Spinal cord (tissue), 10 donors: Measurements from ENCODE around the gene CDH1. TPM values are rescaled to one million over a fixed set of nuclear protein-coding genes. Genes with fewer than 3 reads are reported as not detected.

ENCODE experiments used
- DNase-seq, 6 donors: peaks; one replicate each; pipeline versions ENCODE4 v3.0.0 to v3.0.0-alpha.2; 2013 to 2015; ENCODE audit warnings: low spot score in 6 of 6, low read depth in 4 of 6
- H3K27ac ChIP-seq: one replicate; pipeline ENCODE4 v1.5.1; 2013; ENCODE audit warnings: low read depth, low read length, control low read depth
- H3K27me3 ChIP-seq: one replicate; pipeline ENCODE4 v1.6.1; 2013; ENCODE audit warnings: low read length; ENCODE audit not compliant: control insufficient read depth, insufficient read depth
- H3K36me3 ChIP-seq: one replicate; pipeline ENCODE4 v1.6.1; 2013; ENCODE audit warnings: low read length; ENCODE audit not compliant: control insufficient read depth, insufficient read depth
- H3K4me1 ChIP-seq: one replicate; pipeline ENCODE4 v1.6.1; 2013; ENCODE audit warnings: low read length; ENCODE audit not compliant: control insufficient read depth, insufficient read depth
- H3K4me3 ChIP-seq: one replicate; pipeline ENCODE4 v1.5.1; 2013; ENCODE audit warnings: low read depth, low read length, control low read depth
- H3K9me3 ChIP-seq: one replicate; pipeline ENCODE4 v1.6.1; 2013; ENCODE audit warnings: low read length; ENCODE audit not compliant: control insufficient read depth, insufficient read depth
- WGBS: methylation state at CpG from one replicate; pipeline ENCODE4 v1.1.5; 2013; ENCODE audit warnings: missing lambda C conversion rate; ENCODE audit not compliant: insufficient coverage; 5-methylcytosine and 5-hydroxymethylcytosine counted together
- polyA plus RNA-seq, 2 donors: library from polyadenylated mRNA; unstranded; fragments of 120-200 nt; gene quantifications; one replicate each; pipeline ENCODE4 v1.2.1, GENCODE V29; 2013; ENCODE audit not compliant: insufficient read length in 2 of 2
- total RNA-seq, 2 donors: library from RNA; depleted of rRNA in 1 of 2; stranded (reverse); fragments of 120-200 nt in 1 of 2; fragments of >200 nt in 1 of 2; gene quantifications; one replicate each; pipeline versions ENCODE4 v1.2.3 to v1.2.4, GENCODE V29; 2013 to 2014
- donor health status: healthy.

CDH1 gene
- total and polyA plus RNA-seq, 4 donors, result 23.6 to 45.4 (median 31.9) TPM

GRCh38 chr16:68768771-68769170, 31.7 kb downstream of the CDH1 start:
- Histone ChIP-seq H3K27me3 (no peaks in the 10 kb centered on the region), H3K27ac (no peak overlapping the region)
- 86% methylated on average over 1 of the region's 2 CpGs for WGBS

GRCh38 chr16:68770671-68771070, 33.6 kb downstream of the CDH1 start:
- Histone ChIP-seq H3K27ac (no peak overlapping the region), H3K4me1 (no peaks in the 10 kb centered on the region), H3K9me3 (no peaks in the 10 kb centered on the region), H3K4me3 (no peak overlapping the region), H3K36me3 (no peaks in the 10 kb centered on the region), H3K27me3 (no peaks in the 10 kb centered on the region)
- 85% methylated on average over 8 of the region's 8 CpGs for WGBS
- DNase-seq, result no peak

More at GRCh38 chr16:68768771-68769170, 31.7 kb downstream of the CDH1 start:
- Histone ChIP-seq H3K4me1 (peaks cover 2% of the 10 kb centered on the region), H3K9me3 (no peaks in the 10 kb centered on the region), H3K36me3 (no peaks in the 10 kb centered on the region), H3K4me3 (no peak overlapping the region)
- no peak for DNase-seq

- Histone ChIP-seq H3K36me3 (no peaks in the 10 kb centered on the region), H3K27ac (no peak overlapping the region), H3K4me1 (no peaks in the 10 kb centered on the region), H3K4me3 (no peak overlapping the region), H3K9me3 (no peaks in the 10 kb centered on the region), H3K27me3 (no peaks in the 10 kb centered on the region)
- DNase-seq, result no peak
- 86% methylated on average over 8 of the region's 11 CpGs for WGBS
Observed at GRCh38 chr16:68772030-68772681, 35.1 kb downstream of the CDH1 start.

GRCh38 chr16:68772871-68773270, 35.8 kb downstream of the CDH1 start:
- no peaks in the 10 kb centered on the region for H3K4me1 ChIP-seq
- no peaks in the 10 kb centered on the region for H3K36me3 ChIP-seq
- no CpG with 5 or more reads among the region's 2 CpGs for WGBS
- no peaks in the 10 kb centered on the region for H3K27me3 ChIP-seq
- no peak overlapping the region for H3K4me3 ChIP-seq
- no peaks in the 10 kb centered on the region for H3K9me3 ChIP-seq
- H3K27ac ChIP-seq, result no peak overlapping the region
- no peak for DNase-seq

- Histone ChIP-seq H3K4me1 (peaks cover 20% of the 10 kb centered on the region), H3K4me3 (no peak overlapping the region), H3K27me3 (no peaks in the 10 kb centered on the region), H3K36me3 (no peaks in the 10 kb centered on the region), H3K27ac (no peak overlapping the region), H3K9me3 (no peaks in the 10 kb centered on the region)
- DNase-seq, result no peak
- 96% methylated on average over 3 of the region's 7 CpGs for WGBS
Observed at GRCh38 chr16:68774982-68775634, 38.0 kb downstream of the CDH1 start.

- no peak for DNase-seq
- Histone ChIP-seq H3K36me3 (no peaks in the 10 kb centered on the region), H3K4me1 (peaks cover 38% of the 10 kb centered on the region), H3K4me3 (no peak overlapping the region), H3K9me3 (no peaks in the 10 kb centered on the region), H3K27me3 (no peaks in the 10 kb centered on the region), H3K27ac (no peak overlapping the region)
- WGBS, result 61% methylated on average over 2 of the region's 6 CpGs
Observed at GRCh38 chr16:68776821-68777485, 39.9 kb downstream of the CDH1 start.

- H3K9me3 ChIP-seq, result no peaks in the 10 kb centered on the region
- H3K4me1 ChIP-seq, result peaks cover 46% of the 10 kb centered on the region
- no peaks in the 10 kb centered on the region for H3K36me3 ChIP-seq
- no peak overlapping the region for H3K4me3 ChIP-seq
- peak overlapping the region; percentile 55 for H3K27ac ChIP-seq
- DNase-seq, result peak in 1 of 6 donors; percentile 65
- no peaks in the 10 kb centered on the region for H3K27me3 ChIP-seq
- 42% methylated on average over 6 of the region's 6 CpGs for WGBS
Observed at GRCh38 chr16:68778551-68779231, 41.6 kb downstream of the CDH1 start.

- H3K27ac ChIP-seq, result peak overlapping the region; percentile 54
- DNase-seq, result peak in 1 of 6 donors; percentile 28
- no peak overlapping the region for H3K4me3 ChIP-seq
- 46% methylated on average over 4 of the region's 4 CpGs for WGBS
- H3K9me3 ChIP-seq, result no peaks in the 10 kb centered on the region
- no peaks in the 10 kb centered on the region for H3K36me3 ChIP-seq
- H3K4me1 ChIP-seq, result peaks cover 46% of the 10 kb centered on the region
- H3K27me3 ChIP-seq, result no peaks in the 10 kb centered on the region
Observed at GRCh38 chr16:68779891-68780290, 42.8 kb downstream of the CDH1 start.

- Histone ChIP-seq H3K27me3 (no peaks in the 10 kb centered on the region), H3K9me3 (no peaks in the 10 kb centered on the region), H3K4me1 (peaks cover 56% of the 10 kb centered on the region), H3K27ac (no peak overlapping the region), H3K4me3 (no peak overlapping the region), H3K36me3 (no peaks in the 10 kb centered on the region)
- DNase-seq, result no peak
- 60% methylated on average over 1 of the region's 1 CpG for WGBS
Observed at GRCh38 chr16:68781784-68782183, 44.7 kb downstream of the CDH1 start.
